HG03175 (cell line): ENCODE data around the gene RNF25.

Experiments
- ATAC-seq: cut with Tn5 transposase; IDR thresholded peaks from one replicate; pipeline ENCODE4 v1.9.1; 2021; ENCODE audit warnings: mild to moderate bottlenecking, moderate library complexity; ENCODE audit not compliant: unreplicated experiment

Gene RNF25, protein sequence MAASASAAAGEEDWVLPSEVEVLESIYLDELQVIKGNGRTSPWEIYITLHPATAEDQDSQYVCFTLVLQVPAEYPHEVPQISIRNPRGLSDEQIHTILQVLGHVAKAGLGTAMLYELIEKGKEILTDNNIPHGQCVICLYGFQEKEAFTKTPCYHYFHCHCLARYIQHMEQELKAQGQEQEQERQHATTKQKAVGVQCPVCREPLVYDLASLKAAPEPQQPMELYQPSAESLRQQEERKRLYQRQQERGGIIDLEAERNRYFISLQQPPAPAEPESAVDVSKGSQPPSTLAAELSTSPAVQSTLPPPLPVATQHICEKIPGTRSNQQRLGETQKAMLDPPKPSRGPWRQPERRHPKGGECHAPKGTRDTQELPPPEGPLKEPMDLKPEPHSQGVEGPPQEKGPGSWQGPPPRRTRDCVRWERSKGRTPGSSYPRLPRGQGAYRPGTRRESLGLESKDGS

DNA sequence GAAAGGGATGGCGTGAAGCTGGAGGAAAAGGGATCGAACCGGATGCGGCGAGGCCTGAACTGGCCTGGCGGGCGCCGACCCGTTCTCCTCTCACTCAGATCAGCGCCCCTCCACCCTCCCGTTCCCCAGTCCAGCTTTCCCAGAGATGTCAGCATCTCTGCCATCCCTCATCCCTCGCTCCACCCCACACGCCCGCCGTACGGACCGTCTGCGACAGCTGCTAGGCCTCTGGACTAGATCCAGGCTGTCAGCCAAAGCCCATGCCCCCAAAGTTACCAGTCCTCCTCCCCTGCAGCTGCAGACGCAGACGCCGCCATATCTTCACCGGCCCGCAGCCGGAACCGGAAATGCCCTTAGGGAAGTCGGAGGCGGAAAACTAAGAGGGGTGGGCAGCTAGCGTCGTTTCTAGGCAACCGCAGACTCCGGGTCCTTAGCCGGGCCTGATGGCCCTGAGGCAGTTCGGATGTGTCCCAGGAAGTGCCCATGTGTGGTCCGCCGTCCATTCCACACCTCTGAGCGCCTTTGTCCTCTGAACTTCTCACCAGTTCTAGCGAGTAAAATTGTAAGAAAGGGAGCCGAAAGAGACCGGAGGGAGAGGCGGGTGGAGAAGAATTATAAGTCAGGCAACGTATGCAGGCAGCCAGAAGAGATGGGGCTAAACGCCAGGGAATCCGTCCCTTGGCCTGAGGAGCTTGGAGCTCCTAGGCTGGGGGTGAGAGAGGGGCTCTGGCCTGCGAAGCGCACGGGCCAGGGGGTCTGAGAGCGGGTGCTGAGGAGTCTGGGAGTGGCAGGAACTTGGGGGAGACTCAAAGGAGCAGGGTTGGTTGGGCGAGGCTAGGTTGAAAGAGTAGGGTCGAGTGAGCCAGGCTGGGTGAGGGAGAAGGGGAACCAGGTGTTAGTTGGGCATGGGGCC is at the start of gene RNF25, which contains the start of gene STK36:
TSS of gene RNF25 (minus strand) at position 349 of the 913 bp plus-strand sequence. CDS start at position 317, 32 bp downstream.
TSS of gene STK36 (plus strand) at position 433 of the 913 bp plus-strand sequence. CDS start 744 bp downstream, outside the sequence.
- peak; percentile 98 for ATAC-seq

DNA sequence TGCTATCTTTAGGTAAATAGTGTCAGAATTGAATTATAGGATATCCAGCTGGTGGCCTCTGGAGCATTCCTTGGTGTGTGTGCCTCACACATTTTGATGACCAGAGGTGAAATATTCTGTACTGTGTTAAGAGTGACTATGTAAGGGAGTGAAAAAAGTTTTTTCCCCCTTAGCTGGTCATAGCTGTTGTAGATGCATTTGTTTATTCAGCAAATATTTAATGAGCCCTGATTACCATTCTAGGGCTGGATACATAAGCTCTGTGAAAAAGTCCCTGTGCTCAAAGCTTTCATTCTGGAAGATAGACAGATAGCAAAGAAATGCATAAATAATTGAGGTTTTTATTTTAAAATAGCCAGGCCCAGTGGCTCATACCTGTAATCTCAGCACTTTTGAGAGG is 49.7 kb upstream of the RNF25 start:
- ATAC-seq = no peak

- no peak for ATAC-seq
These were observed 48.5 kb upstream of the RNF25 start for GRCh38 chr2:218720048-218721041.

- ATAC-seq = no peak
These were observed 47.7 kb upstream of the RNF25 start for GRCh38 chr2:218719457-218719856.

DNA sequence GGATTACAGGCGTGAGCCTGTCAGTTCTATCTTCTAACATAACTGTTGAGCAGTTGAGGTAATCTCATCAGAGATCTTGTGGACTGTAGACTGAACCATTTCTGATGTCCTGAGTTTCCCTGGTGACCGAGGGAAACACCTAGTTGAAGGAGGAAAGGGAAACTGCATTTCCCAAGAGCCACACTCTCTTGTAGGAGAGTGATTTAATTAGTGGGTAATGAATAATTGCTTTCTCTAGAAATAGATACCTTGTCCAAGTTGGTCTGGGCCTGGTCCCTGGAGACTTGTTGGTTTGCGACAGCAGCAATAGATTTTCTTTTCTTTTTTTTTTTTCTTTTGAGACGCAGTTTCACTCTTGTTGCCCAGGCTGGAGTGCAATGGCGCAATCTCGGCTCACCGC is 46.3 kb upstream of the RNF25 start:
- no peak for ATAC-seq

DNA sequence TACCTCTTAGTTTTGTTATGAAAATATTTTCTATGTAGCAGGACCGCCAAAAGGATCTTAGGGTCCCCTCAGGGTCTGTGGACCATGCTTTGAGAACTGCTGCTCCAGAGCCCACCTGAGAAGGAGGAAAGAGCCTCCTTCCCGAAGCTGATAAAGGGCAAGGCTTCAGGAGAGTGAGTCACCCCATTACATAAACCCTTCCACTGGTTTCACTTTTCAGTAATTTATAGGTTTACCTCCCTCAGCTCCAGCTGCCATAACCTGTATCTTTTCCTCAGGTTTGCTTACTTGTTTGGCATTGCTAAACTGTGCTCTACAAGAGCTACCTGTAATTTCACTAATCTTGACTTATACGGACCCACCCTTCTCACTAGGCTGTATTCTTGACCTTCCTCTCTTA is 45.5 kb upstream of the RNF25 start:
- no peak for ATAC-seq

- no peak for ATAC-seq
These were observed 44.3 kb upstream of the RNF25 start for GRCh38 chr2:218716070-218716469.

GRCh38 chr2:218713922-218714321 is 42.1 kb upstream of the RNF25 start:
- ATAC-seq = no peak

- no peak for ATAC-seq
These were observed 39.7 kb upstream of the RNF25 start for GRCh38 chr2:218711550-218711929.

DNA sequence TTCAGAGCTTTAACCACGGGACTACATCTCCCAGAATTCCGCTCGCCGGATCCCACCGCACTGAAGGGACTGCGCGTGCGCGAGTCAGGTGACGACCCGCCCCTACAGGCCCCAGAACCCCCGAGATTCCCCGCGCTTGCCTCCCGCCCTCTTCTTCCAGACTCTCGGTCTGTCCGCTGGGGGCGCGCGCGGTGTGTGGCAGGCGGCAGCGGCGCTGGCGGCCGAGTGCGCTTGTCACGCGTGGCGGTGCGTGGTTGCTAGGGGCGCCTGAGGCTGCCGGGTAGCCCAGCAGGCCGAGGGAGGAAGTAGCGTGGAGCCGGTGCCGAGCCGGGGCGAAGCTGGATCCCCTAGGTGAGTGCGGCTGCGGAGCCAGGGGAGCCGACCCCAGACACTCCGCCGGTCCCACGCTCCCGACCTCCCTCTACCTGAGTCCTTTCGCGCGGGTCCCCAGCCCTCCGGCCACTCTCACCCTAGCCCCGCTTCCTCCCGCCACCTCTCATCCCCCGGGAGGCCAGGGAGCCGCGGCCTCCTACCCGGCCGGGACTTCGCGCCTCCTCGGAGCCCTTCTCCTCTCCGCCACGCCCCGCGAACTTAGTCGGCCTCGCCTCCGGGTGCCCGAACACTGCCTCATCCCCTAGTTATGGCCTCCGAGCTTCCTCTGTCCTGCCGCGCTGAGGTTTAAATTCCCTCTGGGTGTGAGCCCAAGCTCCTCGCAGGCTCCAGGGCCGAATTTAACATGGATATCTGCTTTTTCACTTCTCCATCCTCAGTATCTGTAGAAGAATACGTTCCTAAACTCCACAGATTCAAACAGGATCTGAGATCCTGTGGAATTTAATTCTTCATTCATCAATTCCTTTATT is 39.1 kb upstream of the RNF25 start, which contains the start of gene TTLL4:
TSS of gene TTLL4 (plus strand) at position 149 of the 863 bp plus-strand sequence. CDS start 26,842 bp downstream, outside the sequence.
- peak; percentile 94 for ATAC-seq

DNA sequence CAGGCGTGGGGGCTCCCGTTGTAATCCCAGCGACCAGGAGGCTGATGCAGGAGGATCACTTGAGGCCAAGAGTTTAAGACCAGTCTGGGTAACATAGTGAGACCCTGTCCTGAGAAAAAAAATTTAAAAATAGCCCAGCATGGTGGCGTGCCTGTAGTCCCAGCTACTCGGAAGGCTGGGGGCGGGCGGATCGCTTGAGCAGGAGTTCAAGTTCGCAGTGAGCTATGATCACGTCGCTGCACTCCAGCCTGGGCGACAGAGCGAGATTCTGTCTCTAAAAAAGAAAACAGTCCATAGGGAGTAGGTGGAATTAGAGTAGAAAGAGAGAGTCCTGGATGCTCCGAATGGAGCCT is 38.5 kb upstream of the RNF25 start:
- ATAC-seq = no peak

DNA sequence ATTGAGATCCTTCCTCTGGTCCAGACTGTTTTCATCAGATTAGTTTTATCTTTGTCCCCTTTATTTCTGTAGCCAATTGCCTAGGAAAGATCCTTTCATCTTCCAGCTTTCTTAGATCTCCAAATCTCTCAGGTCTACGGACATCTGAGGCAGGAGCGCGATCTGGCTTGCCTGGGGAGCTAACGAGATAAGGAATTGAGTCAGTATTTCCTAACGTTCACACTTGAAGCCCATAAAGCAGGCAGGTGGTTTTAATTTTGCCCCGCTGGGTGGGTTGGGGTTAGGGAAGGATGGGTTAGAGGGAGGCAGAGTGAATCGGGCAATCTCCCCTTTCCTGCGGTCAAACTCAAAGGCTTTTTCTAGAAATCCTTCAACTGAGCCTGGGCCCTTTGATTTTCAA is 38.1 kb upstream of the RNF25 start:
- ATAC-seq = no peak

DNA sequence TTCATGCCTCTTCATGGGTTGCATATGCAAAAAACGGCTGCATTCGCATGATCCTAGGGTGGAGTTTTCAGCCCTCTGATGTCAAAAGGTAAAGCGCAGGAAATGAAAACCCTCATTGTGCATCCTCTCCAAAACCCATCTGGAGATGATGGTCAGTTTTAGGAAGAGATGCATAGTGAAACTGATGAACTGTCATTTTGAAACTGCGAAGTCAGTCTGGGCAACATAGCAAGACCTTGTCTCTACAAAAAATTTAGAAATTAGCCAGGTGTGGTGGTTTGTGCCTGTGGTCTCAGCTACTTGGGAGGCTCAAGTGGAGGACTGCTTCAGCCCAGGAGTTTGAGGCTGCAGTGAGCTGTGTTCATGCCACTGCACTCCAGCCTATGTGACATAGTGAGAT is 36.3 kb upstream of the RNF25 start:
- peak; percentile 25 for ATAC-seq

DNA sequence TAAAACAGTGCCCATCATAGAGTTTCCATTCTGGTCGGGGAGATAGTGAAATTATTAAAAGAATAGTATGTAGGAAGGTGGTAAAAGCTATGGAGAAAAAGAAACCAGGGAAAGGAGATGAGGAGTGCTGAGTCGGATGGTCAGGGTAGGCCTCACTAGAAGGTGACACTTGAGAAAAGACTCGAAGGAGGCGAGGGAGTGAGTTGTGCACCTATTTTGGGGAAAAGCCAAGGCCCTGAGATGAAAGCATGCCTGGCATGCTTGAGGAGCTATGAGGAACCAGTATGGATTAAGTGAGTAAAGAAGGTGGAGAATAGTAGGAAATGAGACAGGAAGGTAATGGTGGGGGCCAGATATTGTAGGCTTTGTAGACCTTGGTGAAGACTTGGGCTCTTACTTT is 31.5 kb upstream of the RNF25 start:
- ATAC-seq = no peak

GRCh38 chr2:218701806-218702205 is 30.0 kb upstream of the RNF25 start:
- ATAC-seq = no peak

- ATAC-seq = no peak
These were observed 27.1 kb upstream of the RNF25 start for GRCh38 chr2:218698885-218699284.

DNA sequence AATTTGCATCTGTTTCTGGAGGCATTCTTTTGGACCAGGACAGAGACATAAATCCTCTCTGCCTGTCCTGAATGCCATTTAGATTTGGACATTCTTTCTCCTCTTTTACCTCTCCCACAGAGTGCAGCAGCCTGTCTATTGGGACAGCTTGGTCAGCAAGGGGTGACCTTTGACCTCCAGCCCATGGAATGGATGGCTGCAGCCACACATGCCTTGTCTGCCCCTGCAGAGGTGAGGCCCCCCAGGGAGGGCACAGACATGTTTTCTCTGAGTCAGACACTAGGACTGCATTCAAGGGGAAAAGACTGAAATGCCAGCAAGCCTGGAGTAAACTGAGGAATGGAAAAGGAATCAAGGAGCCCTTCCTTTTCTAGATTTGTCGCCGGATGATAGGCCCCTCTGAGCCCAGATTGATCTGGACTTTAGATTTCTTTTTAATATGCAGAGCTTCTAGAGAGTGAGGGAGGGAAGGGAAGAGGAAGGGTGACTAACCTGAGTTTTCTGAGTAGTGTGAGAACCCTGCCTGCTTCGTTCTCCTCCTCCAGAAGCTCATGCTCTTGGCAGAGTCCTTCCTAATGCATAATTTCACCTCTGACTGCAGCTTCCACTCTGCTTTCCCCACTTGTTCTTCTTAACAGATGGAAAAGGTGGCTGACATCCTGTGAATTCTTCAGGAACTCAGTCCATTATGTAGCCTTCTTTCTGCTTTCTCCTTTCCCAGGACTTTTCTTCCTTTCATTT is 22.8 kb upstream of the RNF25 start:
- no peak for ATAC-seq

- no peak for ATAC-seq
These were observed 19.4 kb upstream of the RNF25 start for GRCh38 chr2:218691234-218691633.
